Measurements from ENCODE around the gene C1QA.

The C1QA gene

DNA sequence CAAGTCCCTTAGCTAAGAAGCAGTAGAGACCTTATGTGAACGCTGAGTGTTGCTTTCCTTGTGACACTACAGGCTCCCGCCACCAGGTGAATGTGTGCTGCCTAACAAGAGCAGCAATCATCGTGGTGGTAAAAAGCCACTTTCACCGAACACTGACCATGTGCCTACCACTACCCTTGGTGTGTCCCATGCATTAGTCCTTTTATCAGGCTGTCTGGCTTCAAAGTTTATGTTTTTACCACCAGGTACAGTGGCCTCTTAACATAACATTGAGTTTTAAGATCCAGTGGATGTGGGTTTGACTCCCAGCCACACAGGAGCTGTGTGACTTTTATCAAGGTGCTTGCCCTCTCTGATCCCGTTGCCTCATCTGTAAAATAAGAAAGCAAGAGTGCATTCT lies 18.3 kb downstream of the C1QA start:
- TF ChIP-seq SNAI2 (CRISPR knock-in tag; IDR thresholded peaks at IDR 0.05) (no peak), OSR1 (CRISPR knock-in tag; IDR thresholded peaks at IDR 0.05) (no peak), ZNF70 (CRISPR knock-in tag; IDR thresholded peaks at IDR 0.05) (no peak), CSDC2 (CRISPR knock-in tag; IDR thresholded peaks at IDR 0.05) (no peak), ZFP3 (CRISPR knock-in tag; IDR thresholded peaks at IDR 0.05) (no peak), ZFP30 (CRISPR knock-in tag; IDR thresholded peaks at IDR 0.05) (no peak), ZNF565 (CRISPR knock-in tag; conservative IDR thresholded peaks at IDR 0.05; ENCODE audit: low read depth) (no peak), ZNF8 (CRISPR knock-in tag; IDR thresholded peaks at IDR 0.05) (no peak), TCF4 (CRISPR knock-in tag; IDR thresholded peaks at IDR 0.05; ENCODE audit: borderline replicate concordance) (no peak), ESRRG (CRISPR knock-in tag; IDR thresholded peaks at IDR 0.05) (no peak), ARNTL (CRISPR knock-in tag; IDR thresholded peaks at IDR 0.05; ENCODE audit: borderline replicate concordance, low read depth) (no peak), ZC3H10 (CRISPR knock-in tag; IDR thresholded peaks at IDR 0.05) (no peak), ISL1 (CRISPR knock-in tag; IDR thresholded peaks at IDR 0.05) (no peak)
- TF ChIP-seq, protein P1, sequence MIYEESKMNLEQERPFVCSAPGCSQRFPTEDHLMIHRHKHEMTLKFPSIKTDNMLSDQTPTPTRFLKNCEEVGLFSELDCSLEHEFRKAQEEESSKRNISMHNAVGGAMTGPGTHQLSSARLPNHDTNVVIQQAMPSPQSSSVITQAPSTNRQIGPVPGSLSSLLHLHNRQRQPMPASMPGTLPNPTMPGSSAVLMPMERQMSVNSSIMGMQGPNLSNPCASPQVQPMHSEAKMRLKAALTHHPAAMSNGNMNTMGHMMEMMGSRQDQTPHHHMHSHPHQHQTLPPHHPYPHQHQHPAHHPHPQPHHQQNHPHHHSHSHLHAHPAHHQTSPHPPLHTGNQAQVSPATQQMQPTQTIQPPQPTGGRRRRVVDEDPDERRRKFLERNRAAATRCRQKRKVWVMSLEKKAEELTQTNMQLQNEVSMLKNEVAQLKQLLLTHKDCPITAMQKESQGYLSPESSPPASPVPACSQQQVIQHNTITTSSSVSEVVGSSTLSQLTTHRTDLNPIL (CRISPR knock-in tag; IDR thresholded peaks at IDR 0.05; ENCODE audit: low read depth) = no peak
- TF ChIP-seq, protein P2, sequence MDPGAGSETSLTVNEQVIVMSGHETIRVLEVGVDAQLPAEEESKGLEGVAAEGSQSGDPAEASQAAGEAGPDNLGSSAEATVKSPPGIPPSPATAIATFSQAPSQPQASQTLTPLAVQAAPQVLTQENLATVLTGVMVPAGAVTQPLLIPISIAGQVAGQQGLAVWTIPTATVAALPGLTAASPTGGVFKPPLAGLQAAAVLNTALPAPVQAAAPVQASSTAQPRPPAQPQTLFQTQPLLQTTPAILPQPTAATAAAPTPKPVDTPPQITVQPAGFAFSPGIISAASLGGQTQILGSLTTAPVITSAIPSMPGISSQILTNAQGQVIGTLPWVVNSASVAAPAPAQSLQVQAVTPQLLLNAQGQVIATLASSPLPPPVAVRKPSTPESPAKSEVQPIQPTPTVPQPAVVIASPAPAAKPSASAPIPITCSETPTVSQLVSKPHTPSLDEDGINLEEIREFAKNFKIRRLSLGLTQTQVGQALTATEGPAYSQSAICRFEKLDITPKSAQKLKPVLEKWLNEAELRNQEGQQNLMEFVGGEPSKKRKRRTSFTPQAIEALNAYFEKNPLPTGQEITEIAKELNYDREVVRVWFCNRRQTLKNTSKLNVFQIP (CRISPR knock-in tag; IDR thresholded peaks at IDR 0.05; ENCODE audit: borderline replicate concordance, low read depth) = no peak
- TF ChIP-seq, protein P3, sequence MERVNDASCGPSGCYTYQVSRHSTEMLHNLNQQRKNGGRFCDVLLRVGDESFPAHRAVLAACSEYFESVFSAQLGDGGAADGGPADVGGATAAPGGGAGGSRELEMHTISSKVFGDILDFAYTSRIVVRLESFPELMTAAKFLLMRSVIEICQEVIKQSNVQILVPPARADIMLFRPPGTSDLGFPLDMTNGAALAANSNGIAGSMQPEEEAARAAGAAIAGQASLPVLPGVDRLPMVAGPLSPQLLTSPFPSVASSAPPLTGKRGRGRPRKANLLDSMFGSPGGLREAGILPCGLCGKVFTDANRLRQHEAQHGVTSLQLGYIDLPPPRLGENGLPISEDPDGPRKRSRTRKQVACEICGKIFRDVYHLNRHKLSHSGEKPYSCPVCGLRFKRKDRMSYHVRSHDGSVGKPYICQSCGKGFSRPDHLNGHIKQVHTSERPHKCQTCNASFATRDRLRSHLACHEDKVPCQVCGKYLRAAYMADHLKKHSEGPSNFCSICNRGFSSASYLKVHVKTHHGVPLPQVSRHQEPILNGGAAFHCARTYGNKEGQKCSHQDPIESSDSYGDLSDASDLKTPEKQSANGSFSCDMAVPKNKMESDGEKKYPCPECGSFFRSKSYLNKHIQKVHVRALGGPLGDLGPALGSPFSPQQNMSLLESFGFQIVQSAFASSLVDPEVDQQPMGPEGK (CRISPR knock-in tag; IDR thresholded peaks at IDR 0.05; ENCODE audit: borderline replicate concordance) = no peak
- no peak for ATAC-seq

DNA sequence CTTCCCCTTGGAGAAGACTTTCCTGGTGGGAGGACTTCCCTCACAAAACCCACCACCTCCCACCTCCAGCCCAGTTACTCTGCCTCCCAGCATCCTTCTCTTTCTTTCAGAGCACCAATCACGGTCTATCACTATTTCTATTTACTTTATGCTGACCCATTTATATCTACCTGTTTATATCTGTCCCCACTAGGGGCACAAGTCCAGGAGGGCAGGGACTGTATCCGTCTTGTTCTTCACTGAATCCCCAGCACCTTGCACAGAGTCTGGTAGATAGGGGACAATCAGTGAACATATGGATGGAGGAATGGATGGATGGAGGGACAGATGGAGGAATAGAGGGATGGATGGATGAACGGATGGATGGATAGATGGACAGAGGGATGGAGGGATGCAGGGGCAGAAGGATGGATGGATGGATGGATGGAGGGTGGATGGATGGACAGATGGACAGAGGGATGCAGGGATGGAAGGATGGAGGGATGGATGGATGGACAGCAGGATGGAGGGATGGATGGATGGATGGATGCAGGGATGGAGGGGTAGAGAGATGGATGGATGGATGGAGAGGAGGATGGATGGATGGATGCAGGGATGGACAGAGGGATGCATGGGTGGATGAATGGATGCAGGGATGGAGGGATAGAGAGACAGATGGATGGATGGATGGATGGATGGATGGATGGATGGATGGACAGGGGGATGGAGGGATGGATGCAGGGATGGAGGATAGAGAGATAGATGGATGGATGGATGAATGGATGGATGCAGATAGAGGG lies 22.1 kb downstream of the C1QA start:
- no peak for ATAC-seq
- no peak for TF ChIP-seq ESRRG (CRISPR knock-in tag; IDR thresholded peaks at IDR 0.05)
- TF ChIP-seq, protein P1 (CRISPR knock-in tag; IDR thresholded peaks at IDR 0.05; ENCODE audit: low read depth) = no peak
- no peak for TF ChIP-seq BACH2 (CRISPR knock-in tag; IDR thresholded peaks at IDR 0.05; ENCODE audit: borderline replicate concordance)
- no peak for TF ChIP-seq ZNF565 (CRISPR knock-in tag; conservative IDR thresholded peaks at IDR 0.05; ENCODE audit: low read depth)
- no peak for TF ChIP-seq GLIS3 (CRISPR knock-in tag; IDR thresholded peaks at IDR 0.05)
- no peak for TF ChIP-seq PPARA (CRISPR knock-in tag; IDR thresholded peaks at IDR 0.05; ENCODE audit: borderline replicate concordance)
- no peak for TF ChIP-seq ZFP30 (CRISPR knock-in tag; IDR thresholded peaks at IDR 0.05)
- no peak for TF ChIP-seq ISL1 (CRISPR knock-in tag; IDR thresholded peaks at IDR 0.05)
- TF ChIP-seq RARB (CRISPR knock-in tag; IDR thresholded peaks at IDR 0.05) = no peak
- TF ChIP-seq ZNF8 (CRISPR knock-in tag; IDR thresholded peaks at IDR 0.05) = no peak

DNA sequence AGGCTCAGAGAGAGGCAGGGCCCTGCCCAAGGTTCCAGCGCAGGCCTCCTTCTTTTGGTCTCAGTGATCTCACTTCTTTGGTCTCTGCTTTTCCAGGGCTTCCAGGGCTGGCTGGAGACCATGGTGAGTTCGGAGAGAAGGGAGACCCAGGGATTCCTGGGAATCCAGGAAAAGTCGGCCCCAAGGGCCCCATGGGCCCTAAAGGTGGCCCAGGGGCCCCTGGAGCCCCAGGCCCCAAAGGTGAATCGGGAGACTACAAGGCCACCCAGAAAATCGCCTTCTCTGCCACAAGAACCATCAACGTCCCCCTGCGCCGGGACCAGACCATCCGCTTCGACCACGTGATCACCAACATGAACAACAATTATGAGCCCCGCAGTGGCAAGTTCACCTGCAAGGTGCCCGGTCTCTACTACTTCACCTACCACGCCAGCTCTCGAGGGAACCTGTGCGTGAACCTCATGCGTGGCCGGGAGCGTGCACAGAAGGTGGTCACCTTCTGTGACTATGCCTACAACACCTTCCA lies 24.4 kb downstream of the C1QA start:
- no peak for ATAC-seq
- TF ChIP-seq, protein P1 (CRISPR knock-in tag; IDR thresholded peaks at IDR 0.05; ENCODE audit: low read depth) = no peak
- TF ChIP-seq SNAI2 (CRISPR knock-in tag; IDR thresholded peaks at IDR 0.05) = no peak
- TF ChIP-seq RARB (CRISPR knock-in tag; IDR thresholded peaks at IDR 0.05) = no peak
- TF ChIP-seq, protein P4, sequence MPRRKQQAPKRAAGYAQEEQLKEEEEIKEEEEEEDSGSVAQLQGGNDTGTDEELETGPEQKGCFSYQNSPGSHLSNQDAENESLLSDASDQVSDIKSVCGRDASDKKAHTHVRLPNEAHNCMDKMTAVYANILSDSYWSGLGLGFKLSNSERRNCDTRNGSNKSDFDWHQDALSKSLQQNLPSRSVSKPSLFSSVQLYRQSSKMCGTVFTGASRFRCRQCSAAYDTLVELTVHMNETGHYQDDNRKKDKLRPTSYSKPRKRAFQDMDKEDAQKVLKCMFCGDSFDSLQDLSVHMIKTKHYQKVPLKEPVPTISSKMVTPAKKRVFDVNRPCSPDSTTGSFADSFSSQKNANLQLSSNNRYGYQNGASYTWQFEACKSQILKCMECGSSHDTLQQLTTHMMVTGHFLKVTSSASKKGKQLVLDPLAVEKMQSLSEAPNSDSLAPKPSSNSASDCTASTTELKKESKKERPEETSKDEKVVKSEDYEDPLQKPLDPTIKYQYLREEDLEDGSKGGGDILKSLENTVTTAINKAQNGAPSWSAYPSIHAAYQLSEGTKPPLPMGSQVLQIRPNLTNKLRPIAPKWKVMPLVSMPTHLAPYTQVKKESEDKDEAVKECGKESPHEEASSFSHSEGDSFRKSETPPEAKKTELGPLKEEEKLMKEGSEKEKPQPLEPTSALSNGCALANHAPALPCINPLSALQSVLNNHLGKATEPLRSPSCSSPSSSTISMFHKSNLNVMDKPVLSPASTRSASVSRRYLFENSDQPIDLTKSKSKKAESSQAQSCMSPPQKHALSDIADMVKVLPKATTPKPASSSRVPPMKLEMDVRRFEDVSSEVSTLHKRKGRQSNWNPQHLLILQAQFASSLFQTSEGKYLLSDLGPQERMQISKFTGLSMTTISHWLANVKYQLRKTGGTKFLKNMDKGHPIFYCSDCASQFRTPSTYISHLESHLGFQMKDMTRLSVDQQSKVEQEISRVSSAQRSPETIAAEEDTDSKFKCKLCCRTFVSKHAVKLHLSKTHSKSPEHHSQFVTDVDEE (CRISPR knock-in tag; IDR thresholded peaks at IDR 0.05) = no peak
- TF ChIP-seq, protein P3 (CRISPR knock-in tag; IDR thresholded peaks at IDR 0.05; ENCODE audit: borderline replicate concordance) = no peak
- TF ChIP-seq ISL1 (CRISPR knock-in tag; IDR thresholded peaks at IDR 0.05) = no peak
- no peak for TF ChIP-seq TCF4 (CRISPR knock-in tag; IDR thresholded peaks at IDR 0.05; ENCODE audit: borderline replicate concordance)
- TF ChIP-seq ZFP3 (CRISPR knock-in tag; IDR thresholded peaks at IDR 0.05) = no peak
- no peak for TF ChIP-seq GLIS3 (CRISPR knock-in tag; IDR thresholded peaks at IDR 0.05)
- no peak for TF ChIP-seq BACH2 (CRISPR knock-in tag; IDR thresholded peaks at IDR 0.05; ENCODE audit: borderline replicate concordance)
- no peak for TF ChIP-seq CSDC2 (CRISPR knock-in tag; IDR thresholded peaks at IDR 0.05)
- TF ChIP-seq ZFP30 (CRISPR knock-in tag; IDR thresholded peaks at IDR 0.05) = no peak
- TF ChIP-seq, protein P2 (CRISPR knock-in tag; IDR thresholded peaks at IDR 0.05; ENCODE audit: borderline replicate concordance, low read depth) = no peak
